HG02763 (cell line): ENCODE measurements around the gene CEP170.
A peak's percentile ranks its signal among the peaks of the same experiment; 100 is the strongest.

Experiments used
- ATAC-seq: cut with Tn5 transposase; IDR thresholded peaks from one replicate; pipeline ENCODE4 v1.9.1; 2021; ENCODE audit warnings: mild to moderate bottlenecking, moderate library complexity; ENCODE audit not compliant: unreplicated experiment

CEP170 gene

DNA sequence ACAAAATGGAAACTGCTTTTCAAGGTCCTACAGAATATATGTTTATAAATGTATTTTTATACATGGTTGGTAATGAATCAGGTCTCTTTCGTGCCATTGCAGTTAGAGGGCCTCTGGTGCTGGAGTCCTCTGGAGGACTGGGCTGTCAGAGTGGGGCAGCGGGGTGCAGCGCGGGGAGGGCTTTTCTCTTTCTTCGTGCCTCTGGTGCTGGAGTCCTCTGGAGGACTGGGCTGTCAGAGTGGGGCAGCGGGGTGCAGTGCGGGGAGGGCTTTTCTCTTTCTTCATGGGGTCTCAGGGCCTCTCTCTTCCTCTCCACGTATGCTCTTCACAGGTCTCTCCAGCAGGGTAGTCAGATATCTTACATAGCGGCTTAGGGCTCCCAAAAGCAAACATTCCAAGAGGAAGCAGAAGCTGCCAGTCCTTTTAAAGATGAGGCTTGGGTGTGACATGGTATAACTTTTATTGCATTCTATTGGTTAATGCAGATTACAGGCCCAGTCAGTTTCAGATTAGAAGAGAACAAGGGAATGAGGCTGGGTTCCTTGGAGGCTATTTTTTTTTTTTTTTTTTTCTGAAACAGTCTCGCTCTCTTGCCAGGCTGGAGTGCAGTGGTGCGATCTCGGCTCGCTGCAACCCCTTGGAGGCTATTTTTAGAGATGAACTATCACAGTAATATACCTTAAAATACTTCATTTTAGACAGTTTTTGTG is 13.8 kb upstream of the CEP170 start:
- ATAC-seq: no peak

DNA sequence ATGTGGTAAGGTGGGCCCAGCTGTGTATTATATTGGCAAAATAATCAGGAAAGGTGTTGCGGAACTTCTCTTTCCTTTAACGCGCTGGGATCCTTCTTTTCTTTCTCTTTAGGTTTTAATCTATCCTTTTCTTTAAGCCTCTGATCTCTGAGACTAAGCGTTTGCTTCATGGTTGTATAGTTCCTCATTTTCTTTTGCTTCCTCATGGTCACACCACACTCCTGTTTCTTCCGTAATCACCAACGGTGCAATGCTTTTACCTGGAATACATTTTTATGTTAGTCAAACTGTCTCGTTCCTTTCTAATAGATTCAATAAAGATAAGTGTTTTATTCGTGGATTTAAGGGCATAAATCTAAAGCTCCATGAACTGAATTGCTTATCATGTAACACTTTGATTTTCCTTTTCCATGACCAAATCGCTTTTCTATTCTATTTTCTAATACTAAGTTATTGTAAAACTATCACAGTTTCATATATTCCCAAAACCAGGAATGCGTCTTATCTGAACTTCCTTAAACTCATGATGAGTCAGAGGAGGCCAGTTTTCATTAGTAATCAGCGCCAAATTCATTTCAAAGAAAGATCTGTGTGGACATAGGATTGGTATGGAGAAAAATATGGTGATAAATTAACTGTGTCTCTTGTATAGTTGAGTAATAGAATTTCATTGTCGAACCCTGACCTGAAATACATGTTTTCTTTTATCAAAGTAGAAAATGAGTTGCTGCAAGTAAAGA is 13.0 kb upstream of the CEP170 start:
- no peak for ATAC-seq

- no peak for ATAC-seq
Measured at GRCh38 chr1:243267471-243267880, 12.4 kb upstream of the CEP170 start.

DNA sequence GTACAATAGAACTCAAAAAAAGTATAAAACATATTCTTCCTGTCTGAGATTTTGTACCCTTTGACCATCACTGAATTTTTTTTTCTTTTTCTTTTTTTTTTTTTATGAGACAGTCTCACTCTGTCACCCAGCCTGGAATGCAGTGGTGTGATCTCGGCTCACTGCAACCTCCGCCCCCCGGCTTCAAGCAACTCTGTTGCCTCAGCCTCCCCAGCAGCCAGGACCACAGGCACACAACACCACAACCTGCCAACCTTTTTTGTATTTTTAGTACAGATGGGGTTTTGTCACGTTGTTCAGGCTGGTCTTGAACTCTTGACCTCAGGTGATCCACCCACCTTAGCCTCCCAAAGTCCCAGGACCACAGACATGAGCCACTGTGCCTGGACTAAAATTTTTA is 11.2 kb upstream of the CEP170 start:
- no peak for ATAC-seq

DNA sequence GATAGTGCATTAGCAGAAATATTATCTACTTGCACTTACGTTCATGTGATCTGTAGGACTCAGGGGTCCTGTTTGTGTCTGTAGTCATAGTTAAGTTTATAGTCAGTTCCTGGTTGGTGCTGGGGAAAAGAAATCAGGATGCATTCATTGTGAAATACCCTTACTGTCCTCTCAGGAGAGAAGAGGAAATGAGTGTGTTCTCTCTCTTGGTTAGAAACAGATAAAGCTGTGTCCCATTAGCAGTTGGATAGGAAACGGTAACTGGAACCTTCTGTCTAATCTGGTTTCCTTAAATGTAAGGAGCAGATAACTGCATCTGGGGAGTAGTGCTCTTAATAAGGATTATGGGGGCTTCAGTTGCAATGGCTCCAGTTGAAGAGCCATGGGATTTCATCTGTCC is 9.6 kb upstream of the CEP170 start:
- ATAC-seq: peak; percentile 43

- ATAC-seq: no peak
Measured at GRCh38 chr1:243261390-243261789, 6.3 kb upstream of the CEP170 start.

GRCh38 chr1:243260221-243260880 is 5.3 kb upstream of the CEP170 start:
- no peak for ATAC-seq

GRCh38 chr1:243258731-243259130 is 3.6 kb upstream of the CEP170 start:
- ATAC-seq: no peak

- no peak for ATAC-seq
Measured at GRCh38 chr1:243257189-243257588, 2.1 kb upstream of the CEP170 start.

DNA sequence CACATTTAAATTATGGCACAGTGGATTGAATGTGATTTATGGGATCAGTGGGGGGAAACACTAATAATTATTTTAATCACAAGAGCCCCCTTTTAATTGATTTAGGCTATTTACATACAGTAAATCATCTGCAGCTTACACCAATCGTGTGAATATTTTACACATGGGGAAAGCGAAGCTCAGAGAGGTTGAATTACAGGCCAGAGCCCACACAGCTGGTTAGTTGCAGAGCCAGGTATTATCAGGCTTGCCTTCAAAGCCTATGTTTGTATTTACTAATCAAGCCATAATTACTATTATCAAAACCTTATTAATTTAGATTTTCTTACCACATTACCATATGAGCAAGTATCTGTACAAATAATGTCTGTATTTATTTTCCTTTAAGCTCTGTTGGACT is 1.5 kb upstream of the CEP170 start:
- no peak for ATAC-seq

- peak; percentile 72 for ATAC-seq
Measured at GRCh38 chr1:243255791-243256512, 871 bp upstream of the CEP170 start, which contains the start of gene SDCCAG8. Gene SDCCAG8 (plus strand): TSS chr1:243256041. CDS start chr1:243256174, 133 bp downstream.

DNA sequence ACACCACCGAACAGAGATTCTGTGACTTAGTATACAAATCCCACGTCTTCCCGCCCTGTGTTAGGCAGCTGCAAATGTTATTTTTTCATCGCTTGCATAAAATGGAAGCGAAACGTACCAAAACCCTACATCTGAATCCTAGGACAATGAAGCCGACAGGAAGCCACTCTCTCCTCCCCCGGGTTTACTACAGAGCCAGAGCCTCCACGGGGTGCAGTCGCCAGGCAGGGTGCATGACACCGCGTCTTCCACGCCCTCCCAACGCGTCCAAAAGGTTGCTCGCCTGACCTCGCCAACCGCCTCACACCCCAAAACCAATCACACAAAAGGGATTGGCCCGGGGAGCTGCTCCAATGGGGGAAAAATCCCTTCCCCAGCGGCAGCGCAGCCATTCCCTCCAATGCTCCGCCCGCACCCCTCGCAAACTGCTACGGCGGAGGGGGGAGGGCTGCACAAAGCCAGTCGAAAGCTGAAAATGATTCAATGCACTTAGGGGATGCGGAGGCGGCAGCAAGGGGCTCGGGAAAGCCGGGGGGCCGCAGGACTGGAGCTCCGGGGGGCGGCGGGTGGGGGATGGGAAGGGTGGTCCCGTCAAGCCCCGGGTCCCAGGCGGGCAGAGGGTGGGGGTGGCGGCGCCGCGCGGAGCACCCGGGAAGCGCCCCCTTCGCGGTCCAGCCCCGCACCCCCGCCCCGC is 701 bp downstream of the CEP170 start:
- ATAC-seq: peak; percentile 10

- no peak for ATAC-seq
Measured at GRCh38 chr1:243253926-243254232, 1.2 kb downstream of the CEP170 start.

- ATAC-seq: no peak
Measured at GRCh38 chr1:243253211-243253925, 1.7 kb downstream of the CEP170 start.

DNA sequence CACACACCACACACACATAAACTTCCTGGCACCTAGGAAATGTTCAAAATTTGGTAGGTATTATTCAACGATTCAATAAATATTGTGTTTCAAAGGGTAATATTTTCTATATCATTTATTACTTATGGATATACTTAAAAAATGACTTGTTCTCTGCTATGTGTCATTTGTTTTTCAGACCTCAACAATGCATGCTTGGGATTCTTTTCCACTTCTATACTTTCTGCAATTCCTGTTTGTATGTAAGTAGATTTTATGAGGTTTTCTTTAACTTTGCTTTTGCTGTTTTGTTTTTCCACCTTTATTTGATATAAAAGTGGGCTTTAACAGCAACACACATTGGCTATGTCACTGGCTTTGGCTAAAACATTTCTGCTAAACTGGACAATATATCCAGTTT is 3.5 kb downstream of the CEP170 start:
- ATAC-seq: no peak

GRCh38 chr1:243250102-243250501 is 5.0 kb downstream of the CEP170 start:
- ATAC-seq: no peak

DNA sequence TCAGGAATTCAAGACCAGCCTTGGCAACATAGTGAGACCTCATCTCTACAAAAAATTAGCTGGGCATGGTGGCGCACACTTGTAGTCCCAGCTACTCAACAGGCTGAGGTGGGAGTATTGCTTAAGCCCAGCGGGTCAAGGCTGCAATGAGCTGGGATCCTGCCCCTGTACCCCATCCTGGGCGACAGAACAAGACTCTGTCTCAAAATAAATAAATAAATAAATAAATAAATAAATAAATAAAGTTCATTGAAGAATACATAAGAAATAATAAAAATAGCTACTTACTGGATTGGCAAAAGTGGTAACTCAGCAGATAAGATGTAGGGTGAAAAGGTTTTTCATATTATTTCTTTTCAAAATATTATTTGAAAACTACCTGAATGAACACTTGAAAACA is 5.9 kb downstream of the CEP170 start:
- ATAC-seq: no peak

DNA sequence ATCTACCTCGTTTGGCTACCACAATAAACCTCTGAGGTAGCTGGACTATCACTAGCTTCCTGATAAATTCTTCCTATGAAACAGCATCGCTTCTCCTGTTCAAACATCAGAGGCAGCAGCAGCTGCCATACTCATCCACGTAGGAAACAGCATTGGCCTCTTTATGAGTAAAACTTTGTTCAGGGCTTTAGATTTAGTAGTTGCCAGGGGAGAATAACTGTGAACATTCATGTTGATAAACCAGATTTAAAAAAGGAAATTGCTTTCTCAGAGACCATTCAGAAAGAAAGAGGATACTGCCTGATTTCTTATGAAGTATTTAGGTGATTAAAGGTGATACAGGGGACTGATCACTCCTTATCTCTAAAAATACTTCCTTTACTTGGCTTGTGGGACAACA is 7.2 kb downstream of the CEP170 start:
- ATAC-seq: no peak

GRCh38 chr1:243246916-243247315 is 8.2 kb downstream of the CEP170 start:
- no peak for ATAC-seq

DNA sequence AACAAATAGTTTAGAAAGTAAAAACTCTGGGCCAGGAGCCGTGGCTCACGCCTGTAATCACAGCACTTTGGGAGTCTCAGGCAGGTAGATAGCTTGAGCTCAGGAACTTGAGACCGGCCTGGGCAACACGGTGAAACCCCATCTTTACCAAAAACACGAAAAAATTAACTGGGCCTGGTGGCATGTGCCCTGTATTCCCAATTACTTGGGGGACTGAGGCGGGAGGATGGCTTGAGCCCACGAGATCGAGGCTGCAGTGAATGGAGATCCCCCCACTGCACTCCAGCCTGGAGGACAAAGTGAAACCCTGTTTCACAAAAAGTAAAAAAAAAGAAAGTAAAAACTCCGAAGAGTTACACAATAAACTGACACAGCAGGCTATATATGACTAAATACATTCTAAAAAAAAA is 10.6 kb downstream of the CEP170 start:
- ATAC-seq: no peak
